Keratinocyte (primary cell): ENCODE measurements around the gene SERGEF.

Source experiments
- CTCF ChIP-seq, 3 experiments: IDR thresholded peaks in 1 of 3; conservative IDR thresholded peaks in 1 of 3; optimal IDR thresholded peaks in 1 of 3; 2 replicates in 2 of 3; 3 replicates in 1 of 3; pipeline versions ENCODE3 to v1.5.1; 2011; ENCODE audit warnings: low read length in 3 of 3, mild to moderate bottlenecking in 3 of 3, moderate library complexity in 2 of 3, control low read depth in 1 of 3, inconsistent platforms in 1 of 3; ENCODE audit not compliant: insufficient read depth in 2 of 3; ENCODE audit errors: extremely low read depth in 1 of 3
- EZH2 ChIP-seq: IDR thresholded peaks from one replicate; pipeline ENCODE4 v1.6.1; 2012; ENCODE audit warnings: inconsistent platforms, mild to moderate bottlenecking, low read length, moderate library complexity

DNA sequence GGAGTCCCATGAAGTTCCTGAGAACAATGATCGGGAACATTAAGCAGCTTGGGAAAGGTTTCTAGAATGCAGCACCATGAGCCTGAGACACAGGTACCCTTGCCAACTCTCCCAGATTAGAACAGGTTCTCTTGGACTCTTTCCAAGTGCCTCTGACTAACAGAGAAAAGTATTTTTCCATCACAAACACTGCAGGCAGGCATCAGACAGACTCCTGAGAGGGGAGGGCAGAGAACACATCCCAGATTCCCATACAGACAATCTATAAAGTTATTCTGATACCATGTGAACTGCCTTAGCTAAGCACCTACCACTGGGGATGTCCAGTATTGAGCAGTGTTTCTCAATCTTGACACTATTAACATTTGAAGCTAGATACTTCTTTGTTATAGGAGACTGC, 27.3 kb downstream of the SERGEF start:
- no peak for TF ChIP-seq CTCF (optimal IDR thresholded peaks at IDR 0.05 in 1 of 3, IDR thresholded peaks at IDR 0.05 in 1 of 3, conservative IDR thresholded peaks at IDR 0.05 in 1 of 3; ENCODE audit: extremely low read depth in 1 of 3, insufficient read depth in 2 of 3, low read length in 3 of 3)
- no peak for TF ChIP-seq EZH2
